Activated T-helper 17 cell treated with anti-CD3 and anti-CD28 coated beads, Interleukin-2, amount 50 U/mL, for 72 hours (primary cell): ENCODE results near the gene TC2N. TPM values are rescaled to one million over a fixed set of nuclear protein-coding genes. Genes with fewer than 3 reads are reported as not detected.
"Not testable (repeated sequence)": the region's sequence is repeated elsewhere in the genome, so short reads cannot be mapped to it uniquely, and the experiment has no call there.

Experiments
- ATAC-seq: fragments of 150-1000 bp; cut with Tn5 transposase; replicated peaks from 2 replicates; pipeline ENCODE4 v1.10.0; 2021; ENCODE audit warnings: mild to moderate bottlenecking, moderate library complexity
- H3K27ac Mint-ChIP-seq: one replicate; pipeline ENCODE4 v1.8.0; 2022; ENCODE audit warnings: mixed read lengths
- H3K27me3 Mint-ChIP-seq: one replicate; pipeline ENCODE4 v1.8.0; 2022; ENCODE audit warnings: mixed read lengths
- H3K36me3 Mint-ChIP-seq: one replicate; pipeline ENCODE4 v1.8.0; 2022; ENCODE audit warnings: low read depth, mild to moderate bottlenecking, mixed read lengths
- H3K4me1 Mint-ChIP-seq: one replicate; pipeline ENCODE4 v1.8.0; 2022; ENCODE audit warnings: mixed read lengths
- H3K4me3 Mint-ChIP-seq: one replicate; pipeline ENCODE4 v1.8.0; 2022; ENCODE audit warnings: mild to moderate bottlenecking, mixed read lengths
- H3K9me3 Mint-ChIP-seq: one replicate; pipeline ENCODE4 v1.8.0; 2022; ENCODE audit warnings: mixed read lengths
- total RNA-seq, 2 donors: library from RNA; stranded (reverse); gene quantifications; one replicate each; pipeline ENCODE4 v1.2.3, GENCODE V29; 2022

The TC2N gene
- total RNA-seq, 2 donors from 2014 or later: 39.2 to 81.2 TPM

DNA sequence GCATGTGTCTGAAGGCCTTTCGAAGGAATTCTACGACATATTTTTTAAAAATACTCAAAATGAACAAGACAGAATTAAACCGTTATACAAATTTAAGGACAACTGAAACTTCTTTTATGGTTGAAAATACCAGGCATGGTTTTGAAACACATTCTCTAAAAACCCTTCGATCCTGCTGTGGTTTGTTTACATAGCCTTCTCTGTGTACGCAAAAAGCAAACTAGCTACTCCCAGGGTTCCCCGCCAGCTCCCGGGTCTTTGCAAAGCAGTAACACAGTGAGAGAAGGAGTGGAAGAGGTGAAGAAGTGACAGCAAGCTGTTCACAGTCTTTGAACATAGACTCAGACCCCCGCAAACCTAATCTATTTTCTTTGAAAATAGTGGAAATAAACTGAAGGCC is 2.2 kb upstream of the TC2N start:
- Mint-ChIP-seq H3K36me3 (peaks cover 9% of the 10 kb centered on the region), H3K4me3 (peak overlapping the region; percentile 89), H3K4me1 (peaks cover 60% of the 10 kb centered on the region), H3K27ac (peak overlapping the region; percentile 68), H3K9me3 (no peaks in the 10 kb centered on the region), H3K27me3 (no peaks in the 10 kb centered on the region)
- ATAC-seq: no peak

DNA sequence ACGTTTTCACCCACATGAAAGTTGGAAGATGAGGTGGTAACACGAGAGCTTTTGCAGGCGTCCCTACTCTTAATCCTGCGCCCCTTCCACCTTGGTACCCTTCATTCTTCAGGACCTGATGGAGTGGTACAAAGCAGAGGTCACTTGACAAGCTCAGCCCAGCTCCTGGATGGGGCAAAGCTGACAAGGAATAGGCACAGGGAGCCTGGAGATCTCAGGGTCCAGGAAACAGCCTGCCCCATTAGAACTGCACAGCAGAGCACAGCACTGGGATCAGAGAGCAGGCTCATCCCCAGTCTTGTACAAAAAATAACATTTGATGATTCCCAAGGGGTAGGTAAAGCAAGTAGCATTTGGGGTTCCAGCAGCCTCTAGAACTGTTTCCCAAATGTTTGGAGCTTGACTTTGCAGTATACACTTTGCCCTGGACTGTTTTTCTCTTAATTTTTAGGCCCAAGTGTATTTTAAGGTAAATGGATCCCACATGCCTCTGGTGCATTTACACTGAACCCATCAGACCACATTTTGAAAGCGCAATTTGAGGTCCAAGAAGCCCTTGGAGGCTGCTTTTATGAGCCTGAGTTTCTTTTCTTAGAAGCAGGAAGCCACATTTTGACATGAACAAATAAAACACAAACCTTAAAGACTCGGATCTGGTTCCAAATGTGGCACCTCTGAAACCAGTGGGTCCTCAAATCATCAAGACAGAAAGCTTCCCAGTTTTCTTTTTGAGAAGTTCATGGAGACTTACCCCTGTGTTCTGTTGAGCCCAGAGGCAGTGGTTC is 633 bp downstream of the TC2N start:
- Mint-ChIP-seq H3K4me1 (peaks cover 49% of the 10 kb centered on the region), H3K27me3 (no peaks in the 10 kb centered on the region), H3K4me3 (peak overlapping the region; percentile 89), H3K36me3 (peaks cover 16% of the 10 kb centered on the region), H3K27ac (peak overlapping the region; percentile 80), H3K9me3 (no peaks in the 10 kb centered on the region)
- ATAC-seq: peak; percentile 19

DNA sequence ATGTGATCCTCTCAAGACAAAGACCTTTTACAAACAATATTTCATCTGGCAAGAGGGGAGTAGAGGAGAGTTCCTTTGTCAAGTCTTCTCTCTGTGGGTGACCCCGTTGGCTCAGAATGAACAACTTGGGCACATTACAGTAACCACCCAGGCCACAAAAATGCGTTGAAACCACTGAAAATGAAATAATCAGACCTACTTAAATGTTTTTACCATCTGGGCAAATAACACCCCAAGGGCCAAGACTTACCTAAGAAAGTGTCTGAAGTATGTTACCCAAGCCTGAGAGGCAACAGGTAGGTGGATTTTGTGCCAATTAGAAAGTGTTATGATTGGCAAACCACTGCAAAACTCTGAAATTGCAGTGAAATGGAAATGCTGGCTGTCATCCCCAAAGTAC is 1.3 kb downstream of the TC2N start:
- H3K4me3 Mint-ChIP-seq: peak overlapping the region; percentile 89
- peak overlapping the region; percentile 80 for H3K27ac Mint-ChIP-seq
- ATAC-seq: peak; percentile 47
- peaks cover 53% of the 10 kb centered on the region for H3K4me1 Mint-ChIP-seq
- H3K36me3 Mint-ChIP-seq: peaks cover 21% of the 10 kb centered on the region
- H3K27me3 Mint-ChIP-seq: no peaks in the 10 kb centered on the region
- peaks cover 3% of the 10 kb centered on the region for H3K9me3 Mint-ChIP-seq

DNA sequence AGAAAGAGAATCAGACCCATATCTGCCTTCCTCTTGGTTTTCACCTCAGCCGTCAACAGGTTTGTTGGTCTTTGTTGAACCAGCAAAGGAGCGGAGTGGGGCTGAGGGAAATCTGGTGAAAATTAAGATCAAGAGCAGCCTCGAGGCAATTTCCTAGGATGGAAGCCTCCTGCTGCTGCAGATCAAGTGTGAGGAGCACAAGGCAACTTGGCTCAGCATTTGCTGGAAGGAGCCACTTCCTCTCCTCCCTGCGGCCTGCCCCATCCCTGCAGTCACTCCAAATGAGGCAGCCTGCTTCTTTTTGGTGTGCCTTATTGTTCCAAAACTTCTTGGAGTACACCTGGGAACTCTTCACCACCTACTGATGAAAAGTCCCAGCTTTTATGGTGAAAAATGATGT is 4.9 kb downstream of the TC2N start:
- Mint-ChIP-seq H3K9me3 (peaks cover 5% of the 10 kb centered on the region), H3K4me3 (peak overlapping the region; percentile 95), H3K27me3 (no peaks in the 10 kb centered on the region), H3K27ac (peak overlapping the region; percentile 81), H3K36me3 (peaks cover 24% of the 10 kb centered on the region), H3K4me1 (peaks cover 57% of the 10 kb centered on the region)
- ATAC-seq: no peak

DNA sequence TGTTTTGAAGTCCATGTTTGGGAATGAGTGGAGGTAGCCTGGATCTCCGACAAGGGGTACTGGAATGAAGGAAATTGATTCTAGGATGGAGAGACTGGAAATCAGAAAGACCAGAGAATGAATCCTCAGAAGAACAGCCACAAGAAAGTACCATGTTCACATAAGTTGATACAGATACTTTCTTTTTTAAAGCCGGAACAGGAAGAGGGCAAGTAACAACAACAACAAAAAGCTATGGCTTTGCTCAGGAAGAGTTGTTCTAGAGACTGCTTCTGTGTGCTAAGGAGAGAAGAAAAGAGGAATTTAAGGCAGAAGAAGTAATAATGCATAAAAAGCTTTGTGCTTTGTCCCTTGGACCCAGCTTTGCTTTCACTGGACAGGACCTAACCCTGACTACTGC is 6.2 kb downstream of the TC2N start:
- no peaks in the 10 kb centered on the region for H3K27me3 Mint-ChIP-seq
- peaks cover 24% of the 10 kb centered on the region for H3K36me3 Mint-ChIP-seq
- ATAC-seq: peak; percentile 20

DNA sequence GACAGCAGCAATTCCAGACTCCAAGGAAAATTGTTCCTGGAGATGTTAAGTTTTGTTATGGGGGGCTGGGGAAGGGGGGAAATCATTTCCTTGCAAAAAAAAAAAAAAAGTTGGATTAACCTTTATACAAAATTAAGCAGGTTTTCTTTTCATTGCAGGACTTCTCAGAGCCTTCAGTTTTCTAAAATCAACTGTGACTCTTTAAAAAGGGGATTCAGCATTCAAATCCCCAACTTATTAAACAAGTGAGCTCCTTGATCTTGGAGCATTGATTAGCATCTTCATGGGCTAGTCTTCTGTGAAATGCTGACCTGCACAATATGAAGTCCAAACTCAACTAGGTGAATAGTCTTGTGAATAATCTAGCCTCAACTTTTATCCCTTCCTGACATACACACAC is 7.1 kb downstream of the TC2N start:
- ATAC-seq: no peak
- H3K4me3 Mint-ChIP-seq: peak overlapping the region; percentile 95
- no peaks in the 10 kb centered on the region for H3K27me3 Mint-ChIP-seq
- H3K9me3 Mint-ChIP-seq: peaks cover 5% of the 10 kb centered on the region
- H3K4me1 Mint-ChIP-seq: peaks cover 52% of the 10 kb centered on the region
- peaks cover 24% of the 10 kb centered on the region for H3K36me3 Mint-ChIP-seq
- peak overlapping the region; percentile 95 for H3K27ac Mint-ChIP-seq

More for the DNA sequence above, 6.2 kb downstream of the TC2N start:
- peaks cover 48% of the 10 kb centered on the region for H3K4me1 Mint-ChIP-seq
- peak overlapping the region; percentile 95 for H3K4me3 Mint-ChIP-seq
- H3K9me3 Mint-ChIP-seq: peaks cover 5% of the 10 kb centered on the region
- H3K27ac Mint-ChIP-seq: peak overlapping the region; percentile 95

DNA sequence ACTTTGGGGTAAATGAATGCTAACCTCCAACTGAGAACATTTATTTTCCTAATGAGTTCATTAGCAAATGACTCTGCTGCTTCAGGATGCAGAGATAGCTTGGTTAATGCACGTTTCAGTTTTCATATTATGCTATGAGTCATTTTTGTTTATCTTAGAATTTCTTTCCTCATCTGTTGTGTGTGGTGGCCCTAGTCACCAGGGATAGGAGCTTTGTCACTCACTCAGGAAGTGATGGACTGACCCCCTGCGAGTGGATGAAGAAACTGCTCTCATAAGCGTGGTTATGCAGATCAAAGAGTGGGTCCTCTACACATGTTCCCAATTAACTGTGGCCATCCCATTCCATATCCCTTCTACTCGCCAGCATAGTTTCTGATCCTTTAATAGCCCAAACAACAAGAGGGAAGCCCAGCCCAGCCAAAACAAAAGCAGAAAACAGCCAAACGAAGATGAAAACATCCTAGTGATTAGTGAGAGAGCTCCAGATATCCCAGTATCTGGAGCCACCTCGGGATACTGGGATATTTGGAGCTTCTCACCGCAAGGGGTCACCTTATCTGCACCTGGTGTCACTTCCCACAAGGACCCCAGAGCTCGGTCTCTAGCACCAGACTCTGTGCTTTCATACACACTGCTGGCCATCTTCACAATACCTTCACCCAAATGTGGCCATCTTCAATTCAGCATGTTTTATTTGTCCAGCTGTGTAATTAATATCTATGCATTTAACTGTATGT is 8.6 kb downstream of the TC2N start:
- no peaks in the 10 kb centered on the region for H3K27me3 Mint-ChIP-seq
- peaks cover 60% of the 10 kb centered on the region for H3K4me1 Mint-ChIP-seq
- peaks cover 24% of the 10 kb centered on the region for H3K36me3 Mint-ChIP-seq
- peaks cover 5% of the 10 kb centered on the region for H3K9me3 Mint-ChIP-seq
- peak overlapping the region; percentile 95 for H3K4me3 Mint-ChIP-seq
- H3K27ac Mint-ChIP-seq: peak overlapping the region; percentile 44
- ATAC-seq: peak; percentile 92

DNA sequence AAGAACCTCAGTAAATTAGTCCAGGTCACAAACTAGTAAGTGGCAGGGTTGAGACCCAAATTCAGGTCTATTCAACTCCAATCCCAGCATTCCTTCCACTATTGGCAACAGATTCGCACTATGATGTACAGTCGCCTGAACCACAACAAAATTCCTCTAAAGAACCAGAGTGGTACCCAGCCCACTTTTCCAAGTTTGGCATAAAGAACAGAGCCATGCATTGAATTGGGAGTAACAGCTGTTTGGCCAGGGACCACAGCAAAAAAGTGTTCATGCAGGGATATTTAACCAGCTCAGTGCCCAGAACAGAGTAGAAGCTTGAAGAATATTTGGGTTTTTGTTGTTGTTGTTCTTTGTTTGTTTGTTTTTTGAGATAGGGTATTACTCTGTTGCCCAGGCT is 9.7 kb downstream of the TC2N start:
- no peak for ATAC-seq
- peaks cover 21% of the 10 kb centered on the region for H3K36me3 Mint-ChIP-seq
- H3K4me3 Mint-ChIP-seq: peak overlapping the region; percentile 95
- H3K4me1 Mint-ChIP-seq: peaks cover 57% of the 10 kb centered on the region
- peaks cover 5% of the 10 kb centered on the region for H3K9me3 Mint-ChIP-seq
- no peaks in the 10 kb centered on the region for H3K27me3 Mint-ChIP-seq
- H3K27ac Mint-ChIP-seq: peak overlapping the region; percentile 44

DNA sequence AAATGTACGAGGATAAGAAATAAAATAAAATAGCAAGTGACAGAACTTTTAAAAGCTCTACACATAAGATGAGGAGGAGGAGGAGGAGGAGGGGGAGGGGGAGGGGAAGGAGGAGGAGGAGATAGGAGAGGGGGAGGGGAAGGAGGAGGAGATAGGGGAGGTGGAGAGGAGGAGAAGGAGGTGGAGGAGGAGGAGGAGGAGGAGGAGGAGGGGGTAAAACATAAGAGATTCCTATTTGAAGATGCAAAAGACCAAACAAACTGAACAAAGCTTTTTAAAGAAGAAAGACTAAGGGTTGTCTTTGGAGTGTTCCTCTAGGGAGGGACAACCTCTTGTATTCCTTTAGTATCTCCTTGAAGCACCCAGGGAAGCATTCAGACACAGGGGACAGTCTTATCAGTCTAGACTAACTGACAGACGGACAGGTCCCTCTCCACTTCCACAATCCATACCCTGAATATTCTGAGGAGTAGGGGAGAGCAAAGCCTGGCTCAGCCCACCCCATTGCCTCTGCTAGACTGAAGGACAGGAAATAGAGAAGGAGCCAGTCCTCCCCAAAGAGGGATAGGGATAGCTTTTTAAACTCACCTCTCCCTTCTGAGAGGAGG is 12.9 kb downstream of the TC2N start:
- H3K36me3 Mint-ChIP-seq: peaks cover 41% of the 10 kb centered on the region
- H3K4me1 Mint-ChIP-seq: peaks cover 48% of the 10 kb centered on the region
- no peaks in the 10 kb centered on the region for H3K27me3 Mint-ChIP-seq
- H3K9me3 Mint-ChIP-seq: no peaks in the 10 kb centered on the region
- peak overlapping the region; percentile 79 for H3K27ac Mint-ChIP-seq
- ATAC-seq: no peak
- H3K4me3 Mint-ChIP-seq: peak overlapping the region; percentile 34

DNA sequence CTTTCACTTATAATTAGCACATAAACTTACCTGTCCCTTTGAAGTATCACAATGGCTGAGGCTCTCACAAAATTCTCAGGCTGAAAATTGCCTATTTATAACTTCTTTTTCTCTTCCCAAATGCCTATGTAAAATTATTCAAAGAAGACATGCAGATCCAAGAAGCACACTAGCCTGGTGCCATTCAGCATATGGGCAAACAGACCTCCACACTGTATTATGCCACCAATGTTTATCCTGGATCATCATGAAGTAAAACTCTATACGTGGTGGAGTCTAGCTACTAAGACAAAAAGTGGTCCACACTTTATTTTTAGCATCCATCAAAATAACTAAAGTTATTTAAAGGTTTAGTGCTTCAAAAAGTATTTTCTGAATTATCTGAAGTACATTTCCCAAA is 15.8 kb downstream of the TC2N start:
- H3K4me1 Mint-ChIP-seq: peaks cover 38% of the 10 kb centered on the region

DNA sequence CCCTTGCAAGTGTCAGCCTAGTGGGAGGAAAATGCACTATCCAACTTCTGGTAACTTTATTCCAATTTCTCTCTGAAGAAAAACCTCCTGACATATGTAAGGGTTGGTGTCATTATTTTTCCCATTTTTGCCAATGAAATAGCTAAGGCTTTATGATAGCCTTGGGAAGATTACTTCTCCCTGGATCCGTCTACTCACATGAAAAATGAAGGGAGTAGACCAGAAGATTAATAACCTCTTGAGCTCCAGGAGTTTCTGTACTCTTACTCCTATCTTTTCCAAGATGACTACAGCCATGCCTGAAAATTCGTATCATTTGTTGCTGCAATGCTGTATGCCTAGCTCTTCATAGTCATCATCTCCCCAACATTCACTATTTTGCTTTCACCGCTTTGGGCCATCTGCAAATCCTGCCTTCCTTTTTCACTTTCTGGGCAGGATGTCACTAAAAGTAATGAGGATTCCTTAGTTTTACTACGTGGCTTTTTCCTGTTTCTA is 18.8 kb downstream of the TC2N start:
- H3K27ac Mint-ChIP-seq: no peak overlapping the region
- H3K4me3 Mint-ChIP-seq: no peak overlapping the region
- H3K9me3 Mint-ChIP-seq: no peaks in the 10 kb centered on the region
- H3K36me3 Mint-ChIP-seq: peaks cover 49% of the 10 kb centered on the region
- no peaks in the 10 kb centered on the region for H3K27me3 Mint-ChIP-seq
- H3K4me1 Mint-ChIP-seq: peaks cover 22% of the 10 kb centered on the region
- no peak for ATAC-seq

More for the DNA sequence above, 15.8 kb downstream of the TC2N start:
- no peak for ATAC-seq
- Mint-ChIP-seq H3K36me3 (peaks cover 41% of the 10 kb centered on the region), H3K27ac (no peak overlapping the region), H3K4me3 (no peak overlapping the region), H3K9me3 (no peaks in the 10 kb centered on the region), H3K27me3 (no peaks in the 10 kb centered on the region)

DNA sequence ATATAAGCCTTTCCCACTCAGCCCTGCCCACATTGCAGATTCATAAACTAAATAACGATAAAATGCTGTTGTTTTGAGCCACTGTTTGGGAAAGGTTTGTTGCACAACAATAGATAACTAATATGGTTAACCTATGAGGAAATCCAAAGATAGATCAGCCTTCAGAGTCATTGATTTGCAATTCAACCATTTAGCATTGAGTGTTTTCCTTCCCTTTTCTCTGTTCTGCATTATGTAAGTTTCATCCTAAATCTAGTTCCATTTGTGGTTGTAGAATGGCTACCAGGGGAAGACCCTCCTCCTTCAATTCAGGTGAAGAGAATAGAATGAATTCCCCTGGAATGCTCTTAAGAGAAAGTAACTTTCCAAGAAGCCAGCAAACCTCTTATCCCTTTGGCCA is 19.6 kb downstream of the TC2N start:
- Mint-ChIP-seq H3K36me3 (peaks cover 42% of the 10 kb centered on the region), H3K4me3 (no peak overlapping the region), H3K27me3 (no peaks in the 10 kb centered on the region), H3K9me3 (no peaks in the 10 kb centered on the region), H3K4me1 (peaks cover 16% of the 10 kb centered on the region), H3K27ac (no peak overlapping the region)
- no peak for ATAC-seq

DNA sequence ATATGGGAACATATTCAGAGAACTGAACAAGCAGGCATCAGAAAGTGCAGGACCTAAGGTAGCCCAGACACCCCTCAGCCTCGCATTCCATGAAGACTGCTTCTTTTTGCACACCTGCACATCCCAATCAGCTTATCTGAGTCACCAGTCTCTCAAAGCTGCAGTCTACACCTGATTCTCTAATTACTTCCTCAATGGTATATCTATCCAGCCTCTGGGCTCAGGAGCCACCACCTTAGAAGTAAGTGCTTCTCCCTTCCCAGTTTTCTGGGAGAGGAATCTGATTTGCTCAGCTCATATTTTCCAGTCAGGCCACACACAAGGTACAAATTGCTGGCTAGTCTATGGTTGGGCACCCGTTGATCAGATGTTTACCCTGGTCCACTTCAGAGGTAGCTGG is 21.7 kb downstream of the TC2N start:
- H3K27me3 Mint-ChIP-seq: no peaks in the 10 kb centered on the region
- peaks cover 15% of the 10 kb centered on the region for H3K4me1 Mint-ChIP-seq
- no peak for ATAC-seq
- H3K27ac Mint-ChIP-seq: no peak overlapping the region
- H3K36me3 Mint-ChIP-seq: peaks cover 25% of the 10 kb centered on the region
- no peak overlapping the region for H3K4me3 Mint-ChIP-seq
- no peaks in the 10 kb centered on the region for H3K9me3 Mint-ChIP-seq

DNA sequence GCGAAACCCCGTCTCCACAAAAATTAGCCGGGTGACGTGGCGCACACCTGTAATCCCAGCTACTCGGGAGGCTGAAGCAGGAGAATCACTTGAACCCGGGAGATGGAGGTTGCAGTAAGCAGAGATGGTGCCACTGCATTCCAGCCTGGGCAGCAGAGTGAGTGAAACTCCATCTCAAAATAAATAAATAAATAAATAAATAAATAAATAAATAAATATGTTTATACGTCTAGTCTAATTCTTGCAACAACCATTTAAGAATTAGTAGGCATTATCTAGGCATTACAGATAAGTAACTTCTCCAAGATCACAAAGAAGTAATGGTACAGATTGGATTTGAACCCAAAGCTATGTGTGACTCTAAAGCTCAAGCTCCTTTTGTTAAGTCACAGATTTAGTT is 22.3 kb downstream of the TC2N start:
- not testable (repeated sequence) for H3K4me3 Mint-ChIP-seq, H3K27ac Mint-ChIP-seq, H3K9me3 Mint-ChIP-seq, H3K27me3 Mint-ChIP-seq, ATAC-seq
- peaks cover 18% of the 10 kb centered on the region for H3K4me1 Mint-ChIP-seq
- peaks cover 21% of the 10 kb centered on the region for H3K36me3 Mint-ChIP-seq
